Upper lobe of left lung (tissue), 4 donors: Measurements from ENCODE around the gene CCDC61.

Experiments
- EP300 ChIP-seq, 4 donors: sonication (generic); formaldehyde crosslinking; IDR thresholded peaks; one replicate each; pipeline ENCODE4 v1.5.1; 2017; ENCODE audit warnings: antibody characterized with exemption in 4 of 4, control low read depth in 2 of 4
- TF ChIP-seq, protein P1 (sequence below), 6 experiments: fragments of 450-650 bp in 4 of 6; fragments of 200-600 bp in 2 of 6; sonication (generic) in 2 of 6; IDR thresholded peaks; one replicate each; pipeline ENCODE4 v1.5.1; 2016 to 2019; ENCODE audit warnings: antibody characterized with exemption in 6 of 6

DNA sequence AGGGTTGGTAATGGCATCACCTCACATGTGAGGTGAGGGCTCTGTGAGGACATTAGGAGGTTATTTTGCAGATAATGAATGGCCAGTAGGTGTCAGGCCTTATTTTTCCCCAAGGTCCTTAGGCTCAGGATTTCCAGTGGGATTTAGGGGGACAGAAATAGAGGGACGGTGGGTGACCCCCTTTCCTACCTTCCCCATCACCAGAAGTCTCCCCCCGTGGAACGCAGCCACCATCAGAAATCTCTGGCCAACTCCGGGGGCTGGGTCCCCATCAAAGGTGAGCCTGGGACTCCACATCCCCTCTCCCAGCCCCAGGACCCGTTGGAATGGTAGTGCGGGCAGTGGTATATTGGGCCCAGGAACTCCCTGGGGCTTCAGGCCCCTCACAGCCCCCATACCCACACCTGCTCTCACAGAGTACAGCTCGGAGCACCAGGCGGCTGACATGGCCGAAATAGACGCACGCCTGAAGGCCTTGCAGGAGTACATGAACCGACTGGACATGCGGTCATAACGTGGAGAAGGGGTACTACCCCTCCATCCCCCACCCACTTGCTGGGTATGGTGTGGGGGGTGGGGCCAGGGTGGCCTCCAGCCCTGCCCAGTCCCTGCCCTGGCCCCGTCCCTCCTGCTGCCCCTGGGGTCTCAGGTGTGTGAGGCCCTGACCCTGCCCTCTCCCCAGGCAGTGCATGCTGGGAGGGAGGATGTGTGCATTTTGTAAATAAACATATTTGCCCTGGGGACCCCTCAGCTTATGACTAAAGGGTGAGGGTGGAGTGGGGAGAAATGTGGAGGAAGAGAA is 22.8 kb downstream of the CCDC61 start:
- TF ChIP-seq, protein P1, sequence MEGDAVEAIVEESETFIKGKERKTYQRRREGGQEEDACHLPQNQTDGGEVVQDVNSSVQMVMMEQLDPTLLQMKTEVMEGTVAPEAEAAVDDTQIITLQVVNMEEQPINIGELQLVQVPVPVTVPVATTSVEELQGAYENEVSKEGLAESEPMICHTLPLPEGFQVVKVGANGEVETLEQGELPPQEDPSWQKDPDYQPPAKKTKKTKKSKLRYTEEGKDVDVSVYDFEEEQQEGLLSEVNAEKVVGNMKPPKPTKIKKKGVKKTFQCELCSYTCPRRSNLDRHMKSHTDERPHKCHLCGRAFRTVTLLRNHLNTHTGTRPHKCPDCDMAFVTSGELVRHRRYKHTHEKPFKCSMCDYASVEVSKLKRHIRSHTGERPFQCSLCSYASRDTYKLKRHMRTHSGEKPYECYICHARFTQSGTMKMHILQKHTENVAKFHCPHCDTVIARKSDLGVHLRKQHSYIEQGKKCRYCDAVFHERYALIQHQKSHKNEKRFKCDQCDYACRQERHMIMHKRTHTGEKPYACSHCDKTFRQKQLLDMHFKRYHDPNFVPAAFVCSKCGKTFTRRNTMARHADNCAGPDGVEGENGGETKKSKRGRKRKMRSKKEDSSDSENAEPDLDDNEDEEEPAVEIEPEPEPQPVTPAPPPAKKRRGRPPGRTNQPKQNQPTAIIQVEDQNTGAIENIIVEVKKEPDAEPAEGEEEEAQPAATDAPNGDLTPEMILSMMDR (IDR thresholded peaks at IDR 0.05) = no peak
- TF ChIP-seq EP300 (IDR thresholded peaks at IDR 0.05) = no peak
